Lung (tissue), 12 donors: ENCODE measurements around the gene DDX10. TPM values are rescaled to one million over a fixed set of nuclear protein-coding genes. Genes with fewer than 3 reads are reported as not detected.

Experiments used
- ATAC-seq: fragments of 200-7000 bp; cut with Tn5 transposase; one replicate; pipeline ENCODE4 v1.9.1; 2020; ENCODE audit warnings: moderate number of reproducible peaks; ENCODE audit not compliant: insufficient read depth, low FRiP score
- DNase-seq, 3 donors: peaks; one replicate each; pipeline ENCODE4 v3.0.0-alpha.2; 2013 to 2017
- H3K27ac ChIP-seq, 2 donors: one replicate each; pipeline ENCODE4 v1.5.1; 2013; ENCODE audit warnings: mild to moderate bottlenecking in 2 of 2, moderate library complexity in 2 of 2, control low read depth in 1 of 2, inconsistent platforms in 1 of 2, low read depth in 1 of 2, low read length in 1 of 2
- H3K27me3 ChIP-seq, 3 donors: one replicate each; pipeline ENCODE4 v1.5.1; 2013; ENCODE audit warnings: low read length in 2 of 3; ENCODE audit not compliant: control insufficient read depth in 3 of 3, insufficient read depth in 3 of 3
- H3K36me3 ChIP-seq, 4 donors: one replicate each; pipeline ENCODE4 v1.5.1; 2013; ENCODE audit warnings: low read length in 4 of 4, mild to moderate bottlenecking in 1 of 4, moderate library complexity in 1 of 4; ENCODE audit not compliant: control insufficient read depth in 4 of 4, insufficient read depth in 4 of 4
- H3K4me1 ChIP-seq, 5 donors: one replicate each; pipeline ENCODE4 v1.5.1; 2013; ENCODE audit warnings: low read length in 5 of 5, mild to moderate bottlenecking in 2 of 5, moderate library complexity in 1 of 5; ENCODE audit not compliant: control insufficient read depth in 5 of 5, insufficient read depth in 5 of 5
- H3K4me3 ChIP-seq: one replicate; pipeline ENCODE4 v1.5.1; 2013; ENCODE audit warnings: mild to moderate bottlenecking, control low read depth, moderate library complexity
- H3K9ac ChIP-seq, 2 donors: one replicate each; pipeline ENCODE4 v1.5.1; 2013; ENCODE audit warnings: low read length in 2 of 2, control low read depth in 1 of 2; ENCODE audit not compliant: insufficient read depth in 1 of 2
- H3K9me3 ChIP-seq, 4 donors: one replicate each; pipeline ENCODE4 v1.5.1; 2013; ENCODE audit warnings: low read length in 3 of 4, mild to moderate bottlenecking in 1 of 4, moderate library complexity in 1 of 4; ENCODE audit not compliant: control insufficient read depth in 4 of 4, insufficient read depth in 3 of 4
- WGBS, 2 donors: extraction: QIAGEN DNeasy Blood & Tissue Kit; methylation state at CpG; one replicate each; pipeline ENCODE4 v1.1.7; 2013; 5-methylcytosine and 5-hydroxymethylcytosine counted together
- polyA plus RNA-seq, 2 donors: library from polyadenylated mRNA; stranded (reverse); fragments of 200-250 nt; gene quantifications; one replicate each; pipeline ENCODE4 v1.2.1, GENCODE V29; 2013
- total RNA-seq, 2 donors: library from RNA; depleted of rRNA in 1 of 2; stranded (reverse); fragments of >200 nt in 1 of 2; gene quantifications; one replicate each; pipeline ENCODE4 v1.2.1, GENCODE V29; 2014 to 2021
- TF ChIP-seq, protein P1 (sequence below): IDR thresholded peaks from 2 replicates; pipeline ENCODE4 v1.5.1; 2012; ENCODE audit warnings: mild to moderate bottlenecking; ENCODE audit errors: control extremely low read depth, extremely low read depth
- donor health status: control.
- donor health status: control.
- donor health status: Bipolar disorder and iron deficiency.
- donor health status: healthy.
- donor health status: DM: yes; HTN: yes; CAD: no.

Gene DDX10
- total and polyA plus RNA-seq, 4 donors, result 13.9 to 30.5 (median 18.8) TPM

DNA sequence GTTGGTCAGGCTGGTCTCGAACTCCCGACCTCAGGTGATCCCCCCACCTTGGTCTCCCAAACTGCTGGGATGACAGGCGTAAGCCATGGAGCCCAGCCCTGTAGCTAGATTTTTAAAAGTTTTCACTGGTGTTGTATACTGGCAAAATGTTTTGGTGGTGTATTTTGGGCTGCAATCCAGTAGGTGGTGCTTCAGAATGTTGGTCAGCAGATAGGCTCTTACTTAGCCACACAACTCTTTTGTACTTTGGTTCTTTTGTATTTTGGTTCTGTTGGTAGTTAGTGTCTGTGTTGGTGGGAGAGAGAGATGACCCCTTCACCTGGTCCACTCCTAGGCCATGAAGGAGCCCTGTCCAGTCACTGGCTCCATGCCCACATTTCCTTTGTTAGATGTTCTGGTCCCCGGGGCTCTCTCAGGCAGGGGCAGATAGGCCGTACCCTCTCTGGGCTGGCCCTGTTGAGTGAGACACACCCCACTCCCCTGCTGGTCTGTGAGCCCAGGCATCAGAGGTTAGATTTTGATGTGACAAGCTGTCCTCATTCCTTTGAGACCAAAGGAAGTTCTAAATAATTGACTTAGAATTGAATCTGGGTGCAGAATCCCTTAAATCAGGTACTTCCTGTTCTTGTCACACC lies 123.8 kb downstream of the DDX10 start:
- no peaks in the 10 kb centered on the region for H3K36me3 ChIP-seq
- peak; percentile 5 to 29 (median 12) for DNase-seq
- WGBS, 2 donors, result 86 to 90% methylated on average over 5 of the region's 5 CpGs
- no peak overlapping the region for H3K27ac ChIP-seq
- no peak for ATAC-seq
- peaks cover 0 to 3% (median 0%) of the 10 kb centered on the region in 4 donors for H3K9me3 ChIP-seq
- no peaks in the 10 kb centered on the region for H3K27me3 ChIP-seq
- H3K4me3 ChIP-seq, result no peak overlapping the region
- H3K9ac ChIP-seq, result no peak overlapping the region
- TF ChIP-seq, protein P1, sequence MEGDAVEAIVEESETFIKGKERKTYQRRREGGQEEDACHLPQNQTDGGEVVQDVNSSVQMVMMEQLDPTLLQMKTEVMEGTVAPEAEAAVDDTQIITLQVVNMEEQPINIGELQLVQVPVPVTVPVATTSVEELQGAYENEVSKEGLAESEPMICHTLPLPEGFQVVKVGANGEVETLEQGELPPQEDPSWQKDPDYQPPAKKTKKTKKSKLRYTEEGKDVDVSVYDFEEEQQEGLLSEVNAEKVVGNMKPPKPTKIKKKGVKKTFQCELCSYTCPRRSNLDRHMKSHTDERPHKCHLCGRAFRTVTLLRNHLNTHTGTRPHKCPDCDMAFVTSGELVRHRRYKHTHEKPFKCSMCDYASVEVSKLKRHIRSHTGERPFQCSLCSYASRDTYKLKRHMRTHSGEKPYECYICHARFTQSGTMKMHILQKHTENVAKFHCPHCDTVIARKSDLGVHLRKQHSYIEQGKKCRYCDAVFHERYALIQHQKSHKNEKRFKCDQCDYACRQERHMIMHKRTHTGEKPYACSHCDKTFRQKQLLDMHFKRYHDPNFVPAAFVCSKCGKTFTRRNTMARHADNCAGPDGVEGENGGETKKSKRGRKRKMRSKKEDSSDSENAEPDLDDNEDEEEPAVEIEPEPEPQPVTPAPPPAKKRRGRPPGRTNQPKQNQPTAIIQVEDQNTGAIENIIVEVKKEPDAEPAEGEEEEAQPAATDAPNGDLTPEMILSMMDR, result no peak
- peaks cover 0 to 5% (median 0%) of the 10 kb centered on the region in 5 donors for H3K4me1 ChIP-seq

DNA sequence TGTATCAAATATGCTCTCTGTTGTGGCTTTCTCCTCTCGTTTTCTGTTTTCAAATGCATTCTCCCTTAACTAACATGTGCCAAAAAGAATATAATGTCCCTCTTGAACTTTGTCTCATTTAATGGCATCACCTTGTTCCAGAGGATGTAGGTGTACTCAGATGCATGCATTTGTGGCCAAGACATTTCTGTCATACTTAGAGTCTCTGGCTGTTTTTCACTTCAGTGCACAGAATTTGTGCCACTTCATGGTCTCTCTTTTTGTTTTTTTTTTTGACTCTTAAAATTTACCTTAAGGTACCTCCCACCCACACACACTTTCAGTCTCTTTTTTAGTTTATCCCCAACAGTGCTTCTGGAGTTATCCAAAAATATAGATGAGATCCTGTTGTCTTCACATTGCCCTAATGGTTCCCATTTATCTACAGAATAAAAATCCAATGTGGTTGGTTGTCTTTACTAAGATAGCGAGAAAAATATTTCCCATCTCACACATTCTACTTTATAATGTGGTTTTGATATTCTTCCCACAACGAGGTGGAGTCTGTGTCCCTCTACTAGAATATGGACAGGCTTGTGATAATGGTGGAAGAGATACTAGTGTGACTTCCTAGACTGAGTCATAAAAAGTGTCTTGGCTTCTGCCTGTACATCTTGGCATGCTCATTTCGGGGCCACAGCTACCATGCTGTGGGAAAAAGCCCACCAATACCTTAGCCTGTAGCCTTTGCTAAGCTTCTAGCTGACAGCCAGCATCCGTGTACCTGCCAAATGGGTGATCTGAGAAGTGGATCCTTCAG lies 125.8 kb downstream of the DDX10 start:
- no peaks in the 10 kb centered on the region for H3K27me3 ChIP-seq
- H3K9ac ChIP-seq, result no peak overlapping the region
- no peaks in the 10 kb centered on the region for H3K9me3 ChIP-seq
- no peak overlapping the region for H3K27ac ChIP-seq
- 72 to 76% methylated on average over 5 of the region's 5 CpGs for WGBS, 2 donors
- H3K4me1 ChIP-seq, result peaks cover 0 to 5% (median 0%) of the 10 kb centered on the region in 5 donors
- no peaks in the 10 kb centered on the region for H3K36me3 ChIP-seq
- TF ChIP-seq, protein P1, result no peak
- DNase-seq (no peak), ATAC-seq (no peak)
- no peak overlapping the region for H3K4me3 ChIP-seq

DNA sequence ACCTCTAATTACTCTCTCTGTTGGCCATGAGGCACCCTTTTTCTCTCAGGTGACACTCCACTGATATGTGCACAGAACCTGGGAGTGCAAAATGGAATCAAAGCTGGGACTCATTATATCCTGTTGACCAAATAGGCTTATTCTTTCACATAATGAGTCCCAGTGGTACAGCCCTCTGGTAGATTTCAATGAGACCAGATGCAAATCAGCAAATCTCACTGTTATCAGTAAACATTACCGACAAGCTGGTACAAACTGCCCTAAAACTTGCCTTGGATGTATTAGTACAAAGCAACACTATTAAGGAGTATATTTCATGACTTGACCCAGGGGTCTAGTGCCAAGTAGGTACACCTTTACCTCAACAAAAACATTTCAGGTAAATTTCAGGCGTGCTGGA lies 128.3 kb downstream of the DDX10 start:
- H3K4me1 ChIP-seq, result peaks cover 0 to 5% (median 0%) of the 10 kb centered on the region in 5 donors
- TF ChIP-seq, protein P1, result no peak
- H3K36me3 ChIP-seq, result no peaks in the 10 kb centered on the region
- no peaks in the 10 kb centered on the region for H3K9me3 ChIP-seq
- no peaks in the 10 kb centered on the region for H3K27me3 ChIP-seq
- no peak overlapping the region for H3K9ac ChIP-seq
- 81 to 88% methylated on average over 2 of the region's 2 CpGs for WGBS, 2 donors
- no peak overlapping the region for H3K27ac ChIP-seq
- no peak overlapping the region for H3K4me3 ChIP-seq
- DNase-seq (no peak), ATAC-seq (no peak)
